HG03521 (cell line): Measurements from ENCODE around the gene TMC4.

Source experiments
- ATAC-seq: cut with Tn5 transposase; IDR thresholded peaks from one replicate; pipeline ENCODE4 v1.9.1; 2021; ENCODE audit warnings: mild to moderate bottlenecking, moderate library complexity; ENCODE audit not compliant: unreplicated experiment

Gene TMC4

GRCh38 chr19:54136086-54136863, 36.7 kb downstream of the TMC4 start:
- no peak for ATAC-seq

- ATAC-seq: no peak
These were observed 38.9 kb downstream of the TMC4 start for GRCh38 chr19:54133957-54134590.

GRCh38 chr19:54133312-54133956, 39.5 kb downstream of the TMC4 start:
- no peak for ATAC-seq

GRCh38 chr19:54129617-54129996, 43.4 kb downstream of the TMC4 start:
- ATAC-seq: no peak

- no peak for ATAC-seq
These were observed 44.0 kb downstream of the TMC4 start for GRCh38 chr19:54128796-54129616.

- ATAC-seq: no peak
These were observed 44.6 kb downstream of the TMC4 start for GRCh38 chr19:54128441-54128725.

- no peak for ATAC-seq
These were observed 45.1 kb downstream of the TMC4 start for GRCh38 chr19:54127688-54128440.

- ATAC-seq: no peak
These were observed 47.2 kb downstream of the TMC4 start for GRCh38 chr19:54125713-54126112.

- no peak for ATAC-seq
These were observed 48.6 kb downstream of the TMC4 start for GRCh38 chr19:54124393-54124792.

GRCh38 chr19:54123682-54124081, 49.3 kb downstream of the TMC4 start:
- no peak for ATAC-seq

GRCh38 chr19:54121259-54121658, 51.7 kb downstream of the TMC4 start:
- ATAC-seq: no peak

- ATAC-seq: peak; percentile 78
These were observed 57.6 kb downstream of the TMC4 start, which contains the start of the genes PRPF31 and TFPT for GRCh38 chr19:54115109-54116063. PRPF31 (plus strand) TSS chr19:54115754; CDS start chr19:54118279, 2,525 bp downstream. TFPT (minus strand) TSS chr19:54115657; CDS start chr19:54115269, 388 bp downstream.

- ATAC-seq: no peak
These were observed 58.4 kb downstream of the TMC4 start for GRCh38 chr19:54114340-54115108.
